ENCODE measurements around the gene TGIF2.

TGIF2 gene

DNA sequence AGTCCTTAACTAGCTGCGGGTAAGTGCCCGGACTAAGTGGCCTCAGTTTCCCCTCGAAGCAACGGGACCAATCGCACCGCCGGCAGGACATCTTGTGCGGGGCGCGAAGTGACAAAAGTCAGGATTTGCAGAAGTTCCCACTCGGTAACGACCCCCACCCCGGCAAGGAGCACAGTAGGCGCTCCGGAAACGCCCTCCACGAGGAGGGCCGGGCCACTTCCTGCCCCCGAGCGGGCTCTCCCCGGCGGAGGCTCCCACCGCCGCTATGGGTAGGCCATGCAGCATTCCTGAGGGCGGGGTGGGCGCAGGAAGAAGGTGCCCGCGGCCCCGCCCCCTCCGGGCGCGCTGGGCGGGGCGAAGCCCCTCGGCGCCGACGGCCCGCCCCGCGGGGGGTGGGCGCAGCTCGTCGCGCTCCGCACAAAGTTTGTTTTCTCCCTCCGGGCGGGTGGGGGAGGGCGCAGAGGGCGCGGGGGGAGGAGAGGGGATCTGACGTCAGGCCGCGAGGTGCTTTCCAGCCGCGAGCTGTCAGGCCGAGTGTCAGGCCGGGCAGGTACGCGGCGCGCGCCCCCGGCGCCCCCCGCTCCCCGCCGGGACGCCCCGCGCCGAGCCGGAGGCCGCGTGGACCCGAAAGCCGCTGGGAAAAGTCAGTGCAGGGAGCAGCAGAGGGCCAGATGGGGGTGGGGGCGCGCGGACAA, at the start of gene TGIF2:
TSS of gene TGIF2 (plus strand) at position 495 of the 695 bp plus-strand sequence. CDS start 5,178 bp downstream, outside the sequence.
- DNase-seq, result peak; percentile 26

DNA sequence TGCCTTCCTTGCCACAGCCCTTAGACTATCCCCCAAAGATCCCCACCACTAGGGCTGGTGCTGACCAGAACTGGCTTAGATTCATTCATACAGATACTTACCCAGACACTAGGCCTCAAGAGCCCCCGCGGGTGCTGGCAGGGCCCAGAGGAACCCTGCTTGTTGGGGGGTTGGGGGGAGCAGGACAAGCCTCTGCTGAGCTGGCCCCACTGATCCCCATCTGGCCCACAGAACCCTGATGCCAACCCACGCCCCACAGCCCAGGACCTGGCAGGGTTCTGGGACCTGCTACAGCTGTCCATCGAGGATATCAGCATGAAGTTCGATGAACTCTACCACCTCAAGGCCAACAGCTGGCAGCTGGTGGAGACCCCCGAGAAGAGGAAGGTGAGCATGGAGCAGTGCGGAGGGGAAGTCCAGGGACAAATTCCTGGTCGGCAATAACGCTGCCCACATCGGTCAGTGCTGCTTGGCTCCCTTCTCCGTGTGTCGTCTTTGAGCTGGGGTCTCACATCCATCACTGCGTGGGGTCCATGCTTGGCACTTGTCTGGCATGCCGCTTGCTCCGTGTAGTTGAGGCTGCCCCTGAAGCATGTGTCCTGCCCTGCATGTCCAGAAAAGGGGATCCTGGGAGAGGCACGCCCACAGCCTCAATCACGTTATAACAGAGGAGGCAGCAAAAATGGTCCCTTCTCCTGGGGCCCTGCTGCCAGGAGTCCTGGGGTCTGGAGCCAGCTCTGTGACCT, 47.6 kb upstream of the TGIF2 start:
- DNase-seq, result no peak

DNA sequence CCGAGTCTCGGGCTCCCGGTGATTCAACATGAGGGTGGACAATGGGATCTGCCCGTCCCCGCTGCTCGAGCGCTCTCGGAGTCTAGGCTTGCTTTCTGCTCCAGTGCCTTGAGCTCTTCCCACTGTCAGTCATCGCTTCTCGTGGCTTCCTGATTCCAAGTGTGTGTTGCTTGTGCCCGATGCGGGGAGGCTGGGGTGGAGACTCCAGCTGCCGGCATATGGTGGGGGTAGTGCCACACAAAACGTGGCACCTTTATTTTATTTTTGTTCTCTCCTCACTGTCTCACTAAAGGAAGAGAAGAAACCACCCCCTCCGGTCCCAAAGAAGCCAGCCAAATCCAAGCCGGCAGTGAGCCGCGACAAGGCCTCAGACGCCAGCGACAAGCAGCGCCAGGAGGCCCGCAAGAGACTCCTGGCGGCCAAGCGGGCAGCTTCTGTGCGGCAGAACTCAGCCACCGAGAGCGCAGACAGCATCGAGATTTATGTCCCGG, 46.8 kb upstream of the TGIF2 start:
- DNase-seq, result no peak

DNA sequence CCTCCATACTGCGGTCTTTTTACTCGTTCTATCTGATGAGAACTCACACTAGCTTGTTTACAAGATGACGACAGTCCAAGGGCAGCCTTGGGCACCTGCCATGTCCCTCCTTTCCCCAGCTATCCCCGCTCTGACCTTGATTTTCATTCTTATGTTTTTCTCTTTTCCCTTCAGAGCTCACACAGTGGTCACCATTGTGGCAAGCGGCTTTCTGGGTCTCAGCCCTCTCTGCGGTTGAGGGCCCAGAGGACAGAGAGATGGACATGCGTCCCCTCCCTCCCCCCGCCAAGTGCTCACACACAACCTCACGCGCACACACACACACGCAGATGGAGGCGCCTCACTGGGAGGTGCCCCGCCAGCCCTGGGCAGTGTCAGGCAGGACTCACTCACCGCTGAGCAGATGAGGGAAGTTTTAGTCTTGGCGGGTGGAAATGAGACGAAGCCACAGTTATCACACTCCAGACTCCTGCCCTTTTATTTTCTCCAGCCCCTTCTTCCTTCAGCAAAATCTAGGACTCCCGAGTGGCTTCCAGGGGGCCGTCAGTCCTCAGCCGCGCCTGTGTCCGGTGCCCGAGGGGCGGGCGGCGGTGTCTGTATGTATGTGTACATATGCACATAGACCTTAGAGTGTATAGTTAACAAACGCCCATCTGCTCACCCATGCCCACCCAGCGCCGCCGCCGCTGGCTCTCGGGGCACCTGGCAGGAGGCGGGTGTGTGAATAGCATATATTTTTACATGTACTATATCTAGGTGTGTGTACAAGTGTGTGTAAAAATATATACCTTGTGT, 45.9 kb upstream of the TGIF2 start:
- DNase-seq, result no peak

DNA sequence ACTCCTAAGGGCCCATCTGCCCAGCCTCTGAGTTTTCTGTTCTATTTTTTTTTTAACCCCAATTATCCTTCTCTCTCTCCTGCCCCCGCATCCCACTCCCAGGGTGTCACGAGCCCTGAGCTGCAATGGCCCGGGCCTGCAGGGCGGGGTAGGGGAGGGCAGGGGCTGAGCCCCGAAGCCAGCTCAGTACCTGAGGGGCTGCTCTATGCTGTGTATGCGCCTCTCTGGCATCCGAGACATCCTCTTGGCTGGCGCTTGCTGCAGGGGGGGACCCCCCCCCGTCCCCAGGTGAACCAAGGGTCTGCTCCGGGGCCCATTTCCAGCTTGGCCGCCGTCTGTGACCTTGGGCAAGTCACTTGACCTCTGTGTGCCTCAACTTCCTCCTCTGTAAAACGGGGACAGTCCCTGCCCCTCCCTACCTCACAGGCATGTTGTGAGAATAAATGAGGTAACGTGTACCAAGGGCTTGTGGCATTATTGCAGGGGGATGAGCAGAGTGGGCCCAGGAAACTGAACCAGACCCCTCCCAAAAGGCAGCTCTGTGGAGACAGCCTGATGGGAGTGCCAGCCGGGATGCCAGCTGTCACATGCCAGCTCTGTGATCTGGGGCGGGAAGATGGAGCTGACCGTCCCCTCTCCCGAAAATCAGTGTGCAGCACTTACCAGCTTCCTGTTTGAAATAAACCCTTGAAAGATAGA, 45.1 kb upstream of the TGIF2 start:
- no peak for DNase-seq

DNA sequence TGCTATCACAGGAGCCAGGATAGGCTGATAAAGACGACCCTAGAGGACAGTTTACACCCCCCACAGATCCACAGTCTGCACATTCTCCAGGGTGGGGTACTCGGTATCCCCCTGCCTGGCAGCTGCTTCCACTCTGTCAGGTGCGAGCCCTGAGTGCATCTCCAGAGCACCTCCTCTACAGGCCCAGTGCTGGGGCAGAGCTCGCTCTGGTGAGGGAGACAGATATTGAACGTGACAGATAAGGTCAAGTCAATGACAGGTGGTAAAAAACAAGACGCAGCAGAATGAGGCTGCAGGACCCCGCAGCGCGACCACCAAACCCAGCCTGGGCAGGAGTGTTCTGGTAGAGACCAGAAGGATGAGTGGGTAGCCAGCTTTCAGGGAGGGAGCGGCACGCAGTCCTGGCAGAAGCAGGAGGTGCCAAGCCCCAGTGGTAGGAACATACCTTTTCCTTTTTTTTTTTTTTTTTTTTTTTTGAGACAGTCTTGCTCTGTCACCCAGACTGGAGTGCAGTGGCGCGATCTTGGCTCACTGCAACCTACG, 44.5 kb upstream of the TGIF2 start:
- no peak for DNase-seq

DNA sequence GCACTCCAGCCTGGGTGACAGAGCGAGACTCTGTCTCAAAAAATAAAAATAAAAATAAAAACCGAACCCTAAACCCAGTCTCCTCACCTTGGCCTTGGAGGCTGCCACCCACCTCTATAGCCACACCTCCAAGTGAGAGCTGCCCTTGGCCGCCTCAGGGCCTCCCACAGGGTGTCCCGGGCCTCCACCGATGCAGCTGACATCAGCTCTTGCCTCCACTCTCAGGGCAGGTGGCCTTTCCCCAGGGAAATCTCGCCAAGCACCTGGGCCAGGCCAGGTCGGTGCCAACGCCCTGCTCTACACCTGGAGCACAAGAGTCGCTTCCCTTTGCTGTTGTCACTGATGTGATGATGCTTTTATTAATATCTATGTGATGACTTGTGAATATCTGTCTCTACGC, 41.0 kb upstream of the TGIF2 start:
- DNase-seq, result peak; percentile 14

DNA sequence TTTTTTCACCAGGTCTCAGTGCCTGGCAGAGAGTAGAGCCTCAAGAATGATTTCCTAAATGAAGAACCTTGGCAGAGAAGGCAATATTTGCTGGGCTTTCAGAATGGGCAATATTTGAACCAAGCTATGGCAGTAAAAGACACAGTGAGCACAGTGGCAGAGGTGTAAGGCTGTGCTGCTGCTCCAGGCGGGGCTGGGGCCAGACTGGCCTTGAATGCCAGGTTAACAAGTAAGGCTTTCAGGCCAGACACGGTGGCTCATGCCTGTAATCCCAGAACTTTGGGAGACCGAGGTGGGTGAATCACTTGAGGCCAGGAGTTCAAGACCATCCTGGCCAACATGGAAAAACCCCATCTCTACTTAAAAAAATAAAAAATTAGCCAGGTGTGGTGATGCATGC, 40.6 kb upstream of the TGIF2 start:
- no peak for DNase-seq

DNA sequence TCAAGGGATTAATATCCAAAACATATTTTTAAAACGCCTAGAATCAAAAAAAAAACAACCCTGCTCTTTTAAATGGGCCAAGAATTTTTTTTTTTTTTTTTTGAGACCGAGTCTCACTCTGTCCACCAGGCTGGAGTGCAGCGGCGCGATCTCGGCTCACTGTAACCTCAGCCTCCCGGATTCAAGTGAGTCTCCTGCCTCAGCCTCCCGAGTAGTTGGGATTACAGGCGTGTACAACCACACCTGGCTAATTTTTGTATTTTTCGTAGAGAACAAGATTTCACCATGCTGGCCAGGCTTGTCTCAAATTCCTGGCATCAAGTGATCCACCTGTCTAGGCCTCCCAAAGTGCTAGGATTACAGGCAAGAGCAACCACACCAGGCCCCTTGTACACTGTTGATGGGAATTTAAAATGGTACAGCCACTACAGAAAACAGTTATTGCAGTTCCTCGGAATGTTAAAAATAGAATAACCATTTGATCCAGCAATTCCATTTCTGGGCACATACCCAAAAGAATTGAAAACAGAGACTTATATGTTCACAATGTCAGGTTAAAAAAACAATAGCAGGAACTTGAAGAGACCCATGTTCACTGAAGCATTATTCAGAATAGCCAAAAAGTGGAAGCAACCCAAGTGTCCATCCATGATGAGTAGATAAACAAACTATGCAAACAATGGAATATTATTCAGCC, 35.2 kb upstream of the TGIF2 start:
- DNase-seq, result peak; percentile 50

DNA sequence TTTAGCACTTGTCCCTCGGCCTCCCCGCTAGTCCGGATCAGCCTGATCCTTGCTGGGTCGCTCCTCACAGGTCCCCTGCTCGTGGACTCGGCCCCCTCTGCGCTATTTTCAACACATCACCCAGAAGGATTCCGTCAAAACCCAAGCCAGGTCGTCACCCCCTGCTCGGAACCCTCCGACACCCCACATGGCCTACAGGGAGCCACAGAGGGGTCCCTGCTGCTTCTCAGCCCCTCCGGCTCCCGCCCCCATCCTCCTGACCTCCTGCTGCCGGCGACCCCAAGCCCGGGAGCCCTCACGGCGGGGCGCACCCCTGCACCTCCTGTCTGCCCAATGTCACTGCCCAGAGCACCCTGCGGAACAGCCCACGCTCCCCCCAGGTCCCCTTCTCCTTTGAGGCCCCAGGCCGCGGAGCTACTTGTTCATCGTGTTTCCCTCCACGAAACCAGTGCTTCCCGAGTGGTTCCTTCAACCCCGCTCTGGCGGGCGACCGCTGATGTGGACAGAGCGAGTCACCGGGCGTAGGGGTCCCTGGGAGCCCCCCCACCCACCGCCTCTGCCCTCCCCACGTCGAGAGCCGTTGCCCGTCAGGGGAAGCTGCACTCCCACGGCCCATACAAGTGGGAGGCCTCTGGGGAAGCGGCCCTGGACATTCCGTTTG, 32.7 kb upstream of the TGIF2 start:
- no peak for DNase-seq

DNA sequence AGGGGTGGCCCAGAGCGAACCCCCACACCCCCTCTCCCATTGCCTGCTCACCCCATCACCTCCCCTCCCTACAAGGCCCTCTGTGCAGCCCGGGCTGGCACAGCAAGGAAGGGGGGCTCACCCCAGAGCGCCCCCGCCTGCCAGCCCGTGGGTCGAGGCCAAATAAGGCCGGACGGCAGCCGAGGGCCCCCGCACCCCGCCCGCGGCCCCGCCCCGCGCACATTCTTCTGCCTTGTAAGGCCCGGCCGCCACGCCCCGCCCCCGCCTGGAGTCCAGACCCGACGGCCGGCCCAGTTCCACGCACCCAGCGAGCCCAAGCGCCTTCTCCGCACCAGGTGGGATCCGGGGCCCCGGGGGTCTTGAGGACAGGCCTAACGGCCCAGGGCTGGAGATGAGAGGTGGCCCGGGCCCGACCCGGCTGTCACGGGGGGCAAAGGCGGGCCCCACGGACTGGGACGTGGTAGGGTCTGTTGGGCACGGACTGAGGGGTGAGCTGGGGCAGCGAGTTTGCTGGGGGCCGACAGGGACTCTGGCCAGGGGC, 32.1 kb upstream of the TGIF2 start, which contains the start of gene MYL9:
TSS of gene MYL9 (plus strand) at position 293 of the 541 bp plus-strand sequence. CDS start 3,366 bp downstream, outside the sequence.
- no peak for DNase-seq

DNA sequence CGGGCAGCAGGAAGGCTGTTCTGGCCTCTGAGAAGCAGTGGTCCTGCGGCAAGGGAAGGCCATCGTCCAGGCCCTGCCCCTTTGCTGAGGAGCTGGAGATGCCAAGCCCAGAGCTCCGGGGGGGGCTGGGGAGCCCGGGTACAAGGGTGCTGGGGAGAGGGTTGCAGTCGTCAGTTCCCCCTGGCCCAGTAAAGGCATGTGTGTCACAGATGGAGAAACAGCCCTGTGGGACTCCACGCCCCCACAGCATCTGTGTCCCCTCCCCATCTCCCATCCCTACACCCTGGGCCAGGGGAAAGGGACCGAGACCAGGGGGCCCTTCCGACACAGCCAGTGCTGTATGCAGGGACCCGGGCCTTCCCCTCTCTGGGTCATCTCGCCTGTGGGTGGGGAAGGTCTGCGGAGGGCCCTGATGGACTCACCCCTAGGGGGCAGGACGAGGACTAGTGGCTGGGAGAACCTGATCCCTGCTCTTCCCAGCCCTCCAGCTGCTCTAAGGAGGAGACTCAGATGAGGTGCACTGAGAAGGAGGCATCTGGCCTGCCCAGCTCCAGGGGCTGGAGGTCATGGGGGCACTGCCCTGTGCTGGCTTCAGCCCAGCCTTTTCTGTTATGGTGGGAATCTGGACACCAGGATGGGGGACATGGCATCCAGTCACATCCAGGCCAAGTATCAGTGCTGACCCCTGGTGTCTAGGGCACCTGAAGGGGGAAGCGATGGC, 31.5 kb upstream of the TGIF2 start:
- DNase-seq, result no peak

DNA sequence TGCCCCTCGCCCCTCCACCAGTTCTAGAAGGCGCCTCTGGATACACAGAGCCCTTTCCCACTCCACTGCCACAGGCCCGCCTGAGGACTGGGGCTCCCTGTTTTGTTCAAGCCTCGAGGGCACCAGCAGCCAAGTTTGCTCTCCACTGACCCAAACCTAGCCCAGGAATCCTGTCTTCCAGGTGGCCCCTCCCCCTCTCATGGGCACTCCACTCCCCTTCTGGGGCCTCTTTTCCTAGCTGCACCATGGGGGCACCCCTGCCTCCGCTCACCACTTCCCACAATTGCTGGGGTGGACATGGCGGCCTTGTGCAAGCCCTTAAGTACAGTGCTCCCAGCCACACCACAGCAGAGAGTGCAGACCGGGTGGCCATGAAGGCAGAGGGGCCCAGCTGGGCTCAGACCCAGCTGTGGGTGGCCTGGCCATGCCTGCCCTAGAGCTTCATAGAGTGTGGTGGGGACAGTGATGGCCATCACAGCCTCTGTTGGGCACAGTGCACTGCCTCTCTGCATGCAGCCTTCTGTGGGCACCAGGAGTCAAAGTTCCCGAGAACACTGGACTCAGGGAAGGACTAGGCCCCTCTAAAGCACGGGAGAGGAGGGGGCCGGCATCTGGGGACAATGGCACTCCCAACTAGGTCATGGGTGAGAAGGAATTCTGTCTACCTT, 30.7 kb upstream of the TGIF2 start:
- no peak for DNase-seq

DNA sequence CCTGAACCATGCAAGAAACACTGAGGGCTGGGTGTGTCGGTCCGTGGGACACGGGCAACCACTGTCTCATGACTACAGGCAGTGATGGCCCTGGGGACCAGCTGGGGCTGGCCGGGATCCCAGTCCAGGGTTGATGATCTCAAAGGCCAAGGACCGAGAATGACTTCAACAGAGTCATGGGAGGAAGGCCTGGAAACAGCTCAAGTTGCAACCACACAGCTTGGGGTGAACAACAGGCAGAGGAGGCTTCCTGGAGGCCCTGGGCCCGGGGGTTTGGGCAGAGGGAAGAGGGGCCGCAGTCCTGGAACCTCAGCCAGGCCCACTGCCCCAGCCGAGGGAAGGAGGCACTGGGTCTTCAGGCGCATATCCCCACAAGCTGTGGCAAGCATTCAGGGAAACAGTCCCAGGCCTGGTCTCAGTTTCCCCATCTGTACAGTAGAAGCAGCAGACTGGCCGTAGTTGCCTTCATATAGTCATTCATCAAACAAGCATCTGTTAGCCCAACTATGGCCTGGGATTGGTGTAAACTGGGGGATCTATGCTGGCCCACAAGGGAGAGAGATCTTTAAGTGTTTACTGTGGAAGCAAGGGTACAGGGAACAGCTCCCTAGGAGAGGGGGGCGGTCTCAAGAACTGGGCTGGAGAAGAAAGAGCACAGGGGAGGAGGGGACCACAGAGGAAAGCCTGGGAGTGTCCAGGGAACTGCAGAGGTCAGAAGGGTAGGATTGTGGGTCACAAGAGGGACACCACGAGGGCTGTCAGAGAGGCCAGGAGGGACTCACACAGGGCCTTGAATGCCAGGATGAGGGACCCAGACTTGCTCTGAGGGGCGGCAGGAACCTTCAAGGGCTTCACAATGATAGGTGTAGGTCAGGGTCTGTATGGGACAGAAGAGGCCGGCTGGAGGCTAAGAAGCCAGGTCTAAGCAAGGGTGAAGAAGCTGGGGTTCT, 29.9 kb upstream of the TGIF2 start:
- no peak for DNase-seq

DNA sequence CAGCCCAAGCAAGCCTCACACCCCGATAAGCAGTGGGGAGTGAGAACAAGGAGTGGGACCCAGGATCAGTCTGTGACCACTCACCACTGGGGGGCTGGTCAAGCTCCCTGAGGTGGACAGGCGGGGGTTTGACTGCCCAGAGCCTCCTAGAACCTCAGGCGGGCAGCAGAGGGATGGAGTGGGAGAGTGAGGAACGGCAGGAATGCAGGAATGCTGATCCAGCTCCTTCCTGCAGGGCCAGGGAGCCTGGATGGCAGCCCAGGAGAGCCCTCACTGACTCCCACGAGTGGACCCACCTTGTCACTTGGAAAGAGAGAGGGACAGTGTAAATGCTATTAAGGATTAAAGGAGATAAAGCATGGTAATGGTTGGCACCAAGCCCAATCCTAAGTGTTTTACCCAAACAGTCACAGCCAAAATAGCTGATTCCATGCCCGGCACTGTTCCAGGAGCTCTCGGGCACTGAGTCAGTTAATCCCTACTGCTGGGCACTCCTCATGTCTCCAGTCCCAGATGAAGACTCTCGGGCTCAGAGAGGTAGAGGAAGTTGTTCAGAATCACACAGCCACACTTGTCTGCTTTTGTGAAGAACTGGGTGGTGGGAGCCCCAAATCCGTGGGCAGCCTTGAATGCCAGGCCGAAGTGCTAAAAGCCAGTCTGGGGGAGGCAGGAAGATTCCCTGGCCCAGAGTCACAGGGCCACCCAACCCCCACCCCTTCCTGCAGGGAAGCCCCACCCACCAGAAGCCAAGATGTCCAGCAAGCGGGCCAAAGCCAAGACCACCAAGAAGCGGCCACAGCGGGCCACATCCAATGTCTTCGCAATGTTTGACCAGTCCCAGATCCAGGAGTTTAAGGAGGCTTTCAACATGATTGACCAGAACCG, 29.0 kb upstream of the TGIF2 start:
- DNase-seq, result peak; percentile 87

DNA sequence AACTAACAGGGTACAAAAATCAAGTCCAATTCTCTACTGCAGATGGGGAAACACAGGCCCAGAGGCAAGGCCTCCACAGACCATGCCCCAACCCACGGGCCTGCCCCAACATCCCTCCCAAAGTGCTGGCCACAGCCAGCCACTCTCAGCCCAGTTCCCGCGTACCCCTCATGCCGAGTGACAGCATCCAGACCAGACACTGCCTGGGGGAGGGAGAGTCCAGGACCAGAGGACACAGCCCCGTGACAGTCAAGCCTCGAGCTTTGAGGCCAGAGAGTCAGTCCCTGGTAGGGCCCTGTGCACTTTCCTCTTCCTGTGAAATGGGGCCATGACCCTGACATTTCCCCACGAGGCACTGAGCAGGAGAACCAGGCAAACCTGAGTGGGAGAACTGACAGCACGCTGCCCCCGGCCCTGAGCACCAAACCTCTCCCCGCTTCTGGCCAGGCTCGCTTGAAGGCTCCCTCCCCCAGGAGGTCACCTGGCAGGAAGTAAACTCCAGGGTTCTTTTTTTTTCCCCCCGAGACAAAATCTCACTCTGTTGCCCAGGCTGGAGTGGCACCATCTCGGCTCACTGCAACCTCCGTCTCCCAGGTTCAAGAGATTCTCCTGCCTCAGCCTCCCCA, 27.2 kb upstream of the TGIF2 start:
- DNase-seq, result no peak
